ENCODE measurements around the gene BTBD16. TPM values are rescaled to one million over a fixed set of nuclear protein-coding genes. Genes with fewer than 3 reads are reported as not detected.

The BTBD16 gene
- total RNA-seq, 1 experiment from 2014 or later = not detected

DNA sequence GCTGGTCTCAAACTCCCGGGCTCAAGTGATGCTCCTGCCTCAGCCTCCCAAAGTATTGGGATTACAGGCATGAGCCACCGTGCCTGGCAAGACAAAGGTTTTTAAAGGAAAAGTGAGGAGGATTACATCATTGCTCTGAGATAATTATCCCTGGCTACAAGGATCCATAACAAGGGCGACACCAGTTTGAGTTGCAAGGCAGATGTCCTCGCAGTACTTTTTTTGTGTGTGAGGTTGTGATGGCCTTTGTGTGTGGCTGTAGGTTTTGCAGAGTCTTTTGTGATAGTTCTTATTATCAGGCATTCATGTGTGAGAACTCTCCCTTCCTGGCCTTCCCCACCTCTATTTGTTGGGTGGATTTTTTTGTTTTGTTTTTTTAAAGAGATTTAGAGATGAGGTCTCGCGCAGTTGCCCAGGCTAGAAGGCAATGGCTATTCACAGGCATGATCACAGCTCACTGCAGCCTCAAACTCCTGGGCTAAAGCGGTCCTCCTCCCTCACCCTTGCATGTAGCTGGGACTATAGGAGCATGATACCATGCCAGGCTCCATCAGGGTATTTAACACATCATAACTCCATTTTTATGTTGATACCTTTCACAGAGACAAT is 10.0 kb downstream of the BTBD16 start (continued):
- TF ChIP-seq, protein P1, sequence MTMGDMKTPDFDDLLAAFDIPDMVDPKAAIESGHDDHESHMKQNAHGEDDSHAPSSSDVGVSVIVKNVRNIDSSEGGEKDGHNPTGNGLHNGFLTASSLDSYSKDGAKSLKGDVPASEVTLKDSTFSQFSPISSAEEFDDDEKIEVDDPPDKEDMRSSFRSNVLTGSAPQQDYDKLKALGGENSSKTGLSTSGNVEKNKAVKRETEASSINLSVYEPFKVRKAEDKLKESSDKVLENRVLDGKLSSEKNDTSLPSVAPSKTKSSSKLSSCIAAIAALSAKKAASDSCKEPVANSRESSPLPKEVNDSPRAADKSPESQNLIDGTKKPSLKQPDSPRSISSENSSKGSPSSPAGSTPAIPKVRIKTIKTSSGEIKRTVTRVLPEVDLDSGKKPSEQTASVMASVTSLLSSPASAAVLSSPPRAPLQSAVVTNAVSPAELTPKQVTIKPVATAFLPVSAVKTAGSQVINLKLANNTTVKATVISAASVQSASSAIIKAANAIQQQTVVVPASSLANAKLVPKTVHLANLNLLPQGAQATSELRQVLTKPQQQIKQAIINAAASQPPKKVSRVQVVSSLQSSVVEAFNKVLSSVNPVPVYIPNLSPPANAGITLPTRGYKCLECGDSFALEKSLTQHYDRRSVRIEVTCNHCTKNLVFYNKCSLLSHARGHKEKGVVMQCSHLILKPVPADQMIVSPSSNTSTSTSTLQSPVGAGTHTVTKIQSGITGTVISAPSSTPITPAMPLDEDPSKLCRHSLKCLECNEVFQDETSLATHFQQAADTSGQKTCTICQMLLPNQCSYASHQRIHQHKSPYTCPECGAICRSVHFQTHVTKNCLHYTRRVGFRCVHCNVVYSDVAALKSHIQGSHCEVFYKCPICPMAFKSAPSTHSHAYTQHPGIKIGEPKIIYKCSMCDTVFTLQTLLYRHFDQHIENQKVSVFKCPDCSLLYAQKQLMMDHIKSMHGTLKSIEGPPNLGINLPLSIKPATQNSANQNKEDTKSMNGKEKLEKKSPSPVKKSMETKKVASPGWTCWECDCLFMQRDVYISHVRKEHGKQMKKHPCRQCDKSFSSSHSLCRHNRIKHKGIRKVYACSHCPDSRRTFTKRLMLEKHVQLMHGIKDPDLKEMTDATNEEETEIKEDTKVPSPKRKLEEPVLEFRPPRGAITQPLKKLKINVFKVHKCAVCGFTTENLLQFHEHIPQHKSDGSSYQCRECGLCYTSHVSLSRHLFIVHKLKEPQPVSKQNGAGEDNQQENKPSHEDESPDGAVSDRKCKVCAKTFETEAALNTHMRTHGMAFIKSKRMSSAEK (CRISPR knock-in tag; IDR thresholded peaks at IDR 0.05; ENCODE audit: borderline replicate concordance) = no peak
- TF ChIP-seq, protein P2, sequence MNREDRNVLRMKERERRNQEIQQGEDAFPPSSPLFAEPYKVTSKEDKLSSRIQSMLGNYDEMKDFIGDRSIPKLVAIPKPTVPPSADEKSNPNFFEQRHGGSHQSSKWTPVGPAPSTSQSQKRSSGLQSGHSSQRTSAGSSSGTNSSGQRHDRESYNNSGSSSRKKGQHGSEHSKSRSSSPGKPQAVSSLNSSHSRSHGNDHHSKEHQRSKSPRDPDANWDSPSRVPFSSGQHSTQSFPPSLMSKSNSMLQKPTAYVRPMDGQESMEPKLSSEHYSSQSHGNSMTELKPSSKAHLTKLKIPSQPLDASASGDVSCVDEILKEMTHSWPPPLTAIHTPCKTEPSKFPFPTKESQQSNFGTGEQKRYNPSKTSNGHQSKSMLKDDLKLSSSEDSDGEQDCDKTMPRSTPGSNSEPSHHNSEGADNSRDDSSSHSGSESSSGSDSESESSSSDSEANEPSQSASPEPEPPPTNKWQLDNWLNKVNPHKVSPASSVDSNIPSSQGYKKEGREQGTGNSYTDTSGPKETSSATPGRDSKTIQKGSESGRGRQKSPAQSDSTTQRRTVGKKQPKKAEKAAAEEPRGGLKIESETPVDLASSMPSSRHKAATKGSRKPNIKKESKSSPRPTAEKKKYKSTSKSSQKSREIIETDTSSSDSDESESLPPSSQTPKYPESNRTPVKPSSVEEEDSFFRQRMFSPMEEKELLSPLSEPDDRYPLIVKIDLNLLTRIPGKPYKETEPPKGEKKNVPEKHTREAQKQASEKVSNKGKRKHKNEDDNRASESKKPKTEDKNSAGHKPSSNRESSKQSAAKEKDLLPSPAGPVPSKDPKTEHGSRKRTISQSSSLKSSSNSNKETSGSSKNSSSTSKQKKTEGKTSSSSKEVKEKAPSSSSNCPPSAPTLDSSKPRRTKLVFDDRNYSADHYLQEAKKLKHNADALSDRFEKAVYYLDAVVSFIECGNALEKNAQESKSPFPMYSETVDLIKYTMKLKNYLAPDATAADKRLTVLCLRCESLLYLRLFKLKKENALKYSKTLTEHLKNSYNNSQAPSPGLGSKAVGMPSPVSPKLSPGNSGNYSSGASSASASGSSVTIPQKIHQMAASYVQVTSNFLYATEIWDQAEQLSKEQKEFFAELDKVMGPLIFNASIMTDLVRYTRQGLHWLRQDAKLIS (CRISPR knock-in tag; IDR thresholded peaks at IDR 0.05; ENCODE audit: borderline replicate concordance) = no peak
- TF ChIP-seq ZNF423 (CRISPR knock-in tag; IDR thresholded peaks at IDR 0.05) (no peak), JAZF1 (CRISPR knock-in tag; IDR thresholded peaks at IDR 0.05) (no peak), SMAD4 (CRISPR knock-in tag; IDR thresholded peaks at IDR 0.05) (no peak)
- TF ChIP-seq, protein P3, sequence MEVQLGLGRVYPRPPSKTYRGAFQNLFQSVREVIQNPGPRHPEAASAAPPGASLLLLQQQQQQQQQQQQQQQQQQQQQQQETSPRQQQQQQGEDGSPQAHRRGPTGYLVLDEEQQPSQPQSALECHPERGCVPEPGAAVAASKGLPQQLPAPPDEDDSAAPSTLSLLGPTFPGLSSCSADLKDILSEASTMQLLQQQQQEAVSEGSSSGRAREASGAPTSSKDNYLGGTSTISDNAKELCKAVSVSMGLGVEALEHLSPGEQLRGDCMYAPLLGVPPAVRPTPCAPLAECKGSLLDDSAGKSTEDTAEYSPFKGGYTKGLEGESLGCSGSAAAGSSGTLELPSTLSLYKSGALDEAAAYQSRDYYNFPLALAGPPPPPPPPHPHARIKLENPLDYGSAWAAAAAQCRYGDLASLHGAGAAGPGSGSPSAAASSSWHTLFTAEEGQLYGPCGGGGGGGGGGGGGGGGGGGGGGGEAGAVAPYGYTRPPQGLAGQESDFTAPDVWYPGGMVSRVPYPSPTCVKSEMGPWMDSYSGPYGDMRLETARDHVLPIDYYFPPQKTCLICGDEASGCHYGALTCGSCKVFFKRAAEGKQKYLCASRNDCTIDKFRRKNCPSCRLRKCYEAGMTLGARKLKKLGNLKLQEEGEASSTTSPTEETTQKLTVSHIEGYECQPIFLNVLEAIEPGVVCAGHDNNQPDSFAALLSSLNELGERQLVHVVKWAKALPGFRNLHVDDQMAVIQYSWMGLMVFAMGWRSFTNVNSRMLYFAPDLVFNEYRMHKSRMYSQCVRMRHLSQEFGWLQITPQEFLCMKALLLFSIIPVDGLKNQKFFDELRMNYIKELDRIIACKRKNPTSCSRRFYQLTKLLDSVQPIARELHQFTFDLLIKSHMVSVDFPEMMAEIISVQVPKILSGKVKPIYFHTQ (CRISPR knock-in tag; IDR thresholded peaks at IDR 0.05) = no peak
- TF ChIP-seq, protein P4, sequence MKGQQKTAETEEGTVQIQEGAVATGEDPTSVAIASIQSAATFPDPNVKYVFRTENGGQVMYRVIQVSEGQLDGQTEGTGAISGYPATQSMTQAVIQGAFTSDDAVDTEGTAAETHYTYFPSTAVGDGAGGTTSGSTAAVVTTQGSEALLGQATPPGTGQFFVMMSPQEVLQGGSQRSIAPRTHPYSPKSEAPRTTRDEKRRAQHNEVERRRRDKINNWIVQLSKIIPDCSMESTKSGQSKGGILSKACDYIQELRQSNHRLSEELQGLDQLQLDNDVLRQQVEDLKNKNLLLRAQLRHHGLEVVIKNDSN (CRISPR knock-in tag; IDR thresholded peaks at IDR 0.05) = no peak
- TF ChIP-seq, protein P5, sequence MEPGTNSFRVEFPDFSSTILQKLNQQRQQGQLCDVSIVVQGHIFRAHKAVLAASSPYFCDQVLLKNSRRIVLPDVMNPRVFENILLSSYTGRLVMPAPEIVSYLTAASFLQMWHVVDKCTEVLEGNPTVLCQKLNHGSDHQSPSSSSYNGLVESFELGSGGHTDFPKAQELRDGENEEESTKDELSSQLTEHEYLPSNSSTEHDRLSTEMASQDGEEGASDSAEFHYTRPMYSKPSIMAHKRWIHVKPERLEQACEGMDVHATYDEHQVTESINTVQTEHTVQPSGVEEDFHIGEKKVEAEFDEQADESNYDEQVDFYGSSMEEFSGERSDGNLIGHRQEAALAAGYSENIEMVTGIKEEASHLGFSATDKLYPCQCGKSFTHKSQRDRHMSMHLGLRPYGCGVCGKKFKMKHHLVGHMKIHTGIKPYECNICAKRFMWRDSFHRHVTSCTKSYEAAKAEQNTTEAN (CRISPR knock-in tag; IDR thresholded peaks at IDR 0.05) = no peak

DNA sequence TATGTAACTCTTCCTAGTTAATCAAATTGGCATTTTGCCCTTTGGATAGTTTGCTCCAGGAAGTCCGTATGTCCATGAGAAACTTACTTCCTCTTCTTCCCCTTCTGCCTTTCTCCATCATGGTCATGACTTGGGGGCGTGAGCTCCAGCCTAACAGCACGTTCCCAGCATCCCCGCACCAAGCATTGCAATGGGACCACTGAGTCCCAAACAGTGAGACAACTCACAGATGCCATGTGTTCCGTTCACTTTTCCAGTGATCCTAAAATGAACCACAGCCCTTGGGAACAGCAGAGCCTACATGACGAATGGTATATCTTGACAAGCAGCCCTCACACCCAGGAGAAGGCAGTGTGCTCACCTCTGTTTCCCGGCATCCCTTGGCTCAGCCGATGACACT is 10.7 kb downstream of the BTBD16 start:
- DNase-seq (ENCODE audit: low spot score) = no peak
- peaks cover 2% of the 10 kb centered on the region for H3K9me3 Mint-ChIP-seq
- CTCF ChIA-PET = interaction anchor here (1.1 to 1.3 kb wide), 3 partner anchors 17 to 367 kb away, joined by 3 to 5 read pairs (median 3); no protein-coding TSS in a partner anchor
- H3K27ac Mint-ChIP-seq = no peak overlapping the region
- POLR2A ChIA-PET = no interaction called here
- no peaks in the 10 kb centered on the region for H3K36me3 Mint-ChIP-seq
- no peaks in the 10 kb centered on the region for H3K27me3 Mint-ChIP-seq (ENCODE audit: low read depth)
- no peak for ATAC-seq
- peaks cover 11% of the 10 kb centered on the region for H3K4me1 Mint-ChIP-seq
- H3K4me3 Mint-ChIP-seq = no peak overlapping the region
- no peak for TF ChIP-seq NR2C2 (CRISPR knock-in tag; IDR thresholded peaks at IDR 0.05)
- TF ChIP-seq, protein P6, sequence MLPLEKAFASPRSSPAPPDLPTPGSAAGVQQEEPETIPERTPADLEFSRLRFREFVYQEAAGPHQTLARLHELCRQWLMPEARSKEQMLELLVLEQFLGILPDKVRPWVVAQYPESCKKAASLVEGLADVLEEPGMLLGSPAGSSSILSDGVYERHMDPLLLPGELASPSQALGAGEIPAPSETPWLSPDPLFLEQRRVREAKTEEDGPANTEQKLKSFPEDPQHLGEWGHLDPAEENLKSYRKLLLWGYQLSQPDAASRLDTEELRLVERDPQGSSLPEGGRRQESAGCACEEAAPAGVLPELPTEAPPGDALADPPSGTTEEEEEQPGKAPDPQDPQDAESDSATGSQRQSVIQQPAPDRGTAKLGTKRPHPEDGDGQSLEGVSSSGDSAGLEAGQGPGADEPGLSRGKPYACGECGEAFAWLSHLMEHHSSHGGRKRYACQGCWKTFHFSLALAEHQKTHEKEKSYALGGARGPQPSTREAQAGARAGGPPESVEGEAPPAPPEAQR (CRISPR knock-in tag; IDR thresholded peaks at IDR 0.05) = no peak
- TF ChIP-seq IRF2 (CRISPR knock-in tag; IDR thresholded peaks at IDR 0.05; ENCODE audit: borderline replicate concordance, low read depth) = no peak
- TF ChIP-seq ZNF121 (CRISPR knock-in tag; IDR thresholded peaks at IDR 0.05) = no peak
- no peak for TF ChIP-seq ZNF416 (CRISPR knock-in tag; IDR thresholded peaks at IDR 0.05)
- no peak for TF ChIP-seq ATF1 (CRISPR knock-in tag; IDR thresholded peaks at IDR 0.05)
- no peak for TF ChIP-seq ZNF423 (CRISPR knock-in tag; IDR thresholded peaks at IDR 0.05)
- no peak for TF ChIP-seq EMX1 (CRISPR knock-in tag; IDR thresholded peaks at IDR 0.05)
- no peak for TF ChIP-seq SMAD3 (CRISPR knock-in tag; IDR thresholded peaks at IDR 0.05; ENCODE audit: borderline replicate concordance)
